Ovary (tissue), 9 donors: ENCODE measurements around the gene SNRPB. TPM values are rescaled to one million over a fixed set of nuclear protein-coding genes. Genes with fewer than 3 reads are reported as not detected.

Source experiments
- DNase-seq, 5 donors: peaks; one replicate each; pipeline ENCODE4 v3.0.0-alpha.2; 2019 to 2020
- H3K27ac ChIP-seq, 2 donors: fragments of 200-600 bp; one replicate each; pipeline versions ENCODE4 v1.5.1 to v1.8.0; 2019 to 2022
- H3K27me3 ChIP-seq: fragments of 200-600 bp; one replicate; pipeline ENCODE4 v1.8.0; 2022
- H3K36me3 ChIP-seq: fragments of 200-600 bp; sonication (generic); one replicate; pipeline ENCODE4 v1.5.1; 2019
- H3K4me1 ChIP-seq: one replicate; pipeline ENCODE4 v1.8.1; 2013; ENCODE audit warnings: mild to moderate bottlenecking, moderate library complexity; ENCODE audit not compliant: insufficient read depth
- H3K4me3 ChIP-seq: fragments of 200-600 bp; sonication (generic); one replicate; pipeline ENCODE4 v1.5.1; 2017
- H3K9me3 ChIP-seq, 2 donors: fragments of 200-600 bp in 1 of 2; sonication (generic) in 1 of 2; one replicate each; pipeline versions ENCODE4 v1.5.1 to v1.8.1; 2013 to 2019; ENCODE audit warnings: mild to moderate bottlenecking in 1 of 2, moderate library complexity in 1 of 2
- CTCF ChIP-seq, 3 donors: fragments of 450-650 bp in 2 of 3; fragments of 200-600 bp in 1 of 3; IDR thresholded peaks; one replicate each; pipeline versions ENCODE4 v1.5.1 to v1.8.0; 2016 to 2022; ENCODE audit warnings: antibody characterized with exemption in 3 of 3, mild to moderate bottlenecking in 1 of 3
- EP300 ChIP-seq: sonication (generic); formaldehyde crosslinking; IDR thresholded peaks from one replicate; pipeline ENCODE4 v1.6.1; 2017; ENCODE audit warnings: antibody characterized with exemption
- POLR2A ChIP-seq: fragments of 450-650 bp; IDR thresholded peaks from one replicate; pipeline ENCODE4 v1.6.1; 2017; ENCODE audit warnings: antibody characterized with exemption, mild to moderate bottlenecking, moderate library complexity
- WGBS, 3 donors: extraction: QIAGEN DNeasy Blood & Tissue Kit in 1 of 3; methylation state at CpG; one replicate each; pipeline versions ENCODE4 v1.1.5 to v1.1.7; 2013 to 2017; 5-methylcytosine and 5-hydroxymethylcytosine counted together
- intact Hi-C, 4 donors: fragments of 100-400 bp; cut with DNase I; formaldehyde crosslinking; loops; one replicate each; pipeline versions ENCODE4 v1.11.0 to v1.15.1; 2022 to 2023
- polyA plus RNA-seq, 2 donors: library from polyadenylated mRNA; stranded (reverse); fragments of 200-250 nt in 1 of 2; fragments of 350-450 nt in 1 of 2; fragmentation: Illumina TruSeq in 1 of 2; extraction: RNeasy Lipid Tissue Mini Kit (QIAGEN cat#74804) in 1 of 2; gene quantifications; one replicate each; pipeline ENCODE4 v1.2.3, GENCODE V29; 2013 to 2014
- total RNA-seq, 7 donors: library from RNA; depleted of rRNA in 2 of 7; stranded (reverse); fragments of >200 nt in 2 of 7; fragmentation: NEBNext Ultra II Directional in 3 of 7; extraction: Animal tissue kit (Norgen Biotek cat#: 25700) in 3 of 7; gene quantifications; one replicate each; pipeline versions ENCODE4 v1.1.0 to v1.2.4, GENCODE V29; 2016 to 2023
- donor health status: DM: no; HTN: no; CAD: no; lungs with moderate emphysema.
- donor health status: DM: no; HTN: no; CAD: no.
- donor health status: Bipolar disorder and iron deficiency.
- donor health status: DM: yes; HTN: yes; CAD: no.
- donor health status: DM: no; HTN: no; CAD: no.
- donor health status: DM: yes; HTN: yes; CAD: no.

The SNRPB gene
- total and polyA plus RNA-seq, 9 donors = 41.6 to 170 (median 117) TPM

GRCh38 chr20:2455771-2456497, 14.7 kb downstream of the SNRPB start:
- intact Hi-C loops = no loop called here
- no peaks in the 10 kb centered on the region for H3K4me1 ChIP-seq
- no peaks in the 10 kb centered on the region for H3K9me3 ChIP-seq
- H3K27me3 ChIP-seq = no peaks in the 10 kb centered on the region
- H3K27ac ChIP-seq = no peak overlapping the region
- H3K36me3 ChIP-seq = no peaks in the 10 kb centered on the region
- no peak overlapping the region for H3K4me3 ChIP-seq
- TF ChIP-seq CTCF (IDR thresholded peaks at IDR 0.05) (no peak), EP300 (no peak), POLR2A (no peak)
- no peak for DNase-seq
- 63 to 69% (median 66%) methylated on average over 2 of the region's 2 CpGs for WGBS, 3 donors

- 80 to 86% (median 81%) methylated on average over 3 of the region's 3 CpGs for WGBS, 3 donors
- H3K4me3 ChIP-seq = no peak overlapping the region
- TF ChIP-seq CTCF (IDR thresholded peaks at IDR 0.05) (no peak), EP300 (no peak), POLR2A (no peak)
- no peaks in the 10 kb centered on the region for H3K4me1 ChIP-seq
- no peak for DNase-seq
- no peaks in the 10 kb centered on the region for H3K27me3 ChIP-seq
- no peaks in the 10 kb centered on the region for H3K36me3 ChIP-seq
- H3K9me3 ChIP-seq = no peaks in the 10 kb centered on the region
- H3K27ac ChIP-seq = no peak overlapping the region
- intact Hi-C loops = no loop called here
Observed at GRCh38 chr20:2453792-2454191, 16.8 kb downstream of the SNRPB start.

GRCh38 chr20:2451939-2452732, 18.5 kb downstream of the SNRPB start:
- intact Hi-C loops = no loop called here
- Histone ChIP-seq H3K36me3 (no peaks in the 10 kb centered on the region), H3K9me3 (no peaks in the 10 kb centered on the region), H3K4me3 (no peak overlapping the region), H3K27ac (no peak overlapping the region), H3K27me3 (no peaks in the 10 kb centered on the region), H3K4me1 (no peaks in the 10 kb centered on the region)
- peak; percentile 34 to 57 (median 52) for DNase-seq
- no peak for TF ChIP-seq POLR2A
- TF ChIP-seq CTCF (IDR thresholded peaks at IDR 0.05) = peak; percentile 21 to 29 (median 26)
- WGBS, 3 donors = 51 to 57% (median 54%) methylated on average over 8 of the region's 8 CpGs

- 74 to 82% (median 81%) methylated on average over 5 of the region's 5 CpGs for WGBS, 3 donors
Observed at GRCh38 chr20:2451422-2451821, 19.2 kb downstream of the SNRPB start.

More at GRCh38 chr20:2451422-2451821, 19.2 kb downstream of the SNRPB start:
- Histone ChIP-seq H3K27ac (no peak overlapping the region), H3K36me3 (no peaks in the 10 kb centered on the region), H3K4me1 (no peaks in the 10 kb centered on the region), H3K27me3 (no peaks in the 10 kb centered on the region), H3K4me3 (no peak overlapping the region), H3K9me3 (no peaks in the 10 kb centered on the region)
- DNase-seq = no peak
- intact Hi-C loops = no loop called here
- TF ChIP-seq CTCF (IDR thresholded peaks at IDR 0.05) (no peak), EP300 (no peak), POLR2A (no peak)
